ENCODE results near the gene DCAF15. TPM values are rescaled to one million over a fixed set of nuclear protein-coding genes. Genes with fewer than 3 reads are reported as not detected.
"Not testable (repeated sequence)": the region's sequence is repeated elsewhere in the genome, so short reads cannot be mapped to it uniquely, and the experiment has no call there.

Gene DCAF15
- total RNA-seq, 2 experiments from 2014 or later = 55.8 to 61.6 TPM

- peaks cover 6% of the 10 kb centered on the region for H3K9me3 Mint-ChIP-seq (ENCODE audit: low read depth)
- no peak overlapping the region for H3K27ac Mint-ChIP-seq
- H3K36me3 Mint-ChIP-seq (ENCODE audit: low read depth) = peaks cover 42% of the 10 kb centered on the region
- ChIA-PET CTCF (interaction anchor here (0.6 to 1.3 kb wide), 2 partner anchors 113 to 240 kb away, joined by 3 to 6 read pairs; partner anchors contain the start of gene IL27RA), POLR2A (no interaction called here)
- peak; percentile 23 for DNase-seq
- no peak overlapping the region for H3K4me3 Mint-ChIP-seq
- intact Hi-C loops (cut with DNase I, micrococcal nuclease) = no loop called here
- H3K4me1 Mint-ChIP-seq = no peaks in the 10 kb centered on the region
- no peak for ATAC-seq
- H3K27me3 Mint-ChIP-seq = no peaks in the 10 kb centered on the region
Observed at GRCh38 chr19:13918726-13919411, 33.4 kb upstream of the DCAF15 start.

- no peak overlapping the region for H3K4me3 Mint-ChIP-seq
- no peak for DNase-seq
- intact Hi-C loops (cut with DNase I, micrococcal nuclease) = loop anchor here in 1 of 2 experiments (5.0 kb wide), 1 partner anchor 57 kb away; no protein-coding TSS in a partner anchor
- ATAC-seq = no peak
- ChIA-PET CTCF (interaction anchor here (0.7 to 1.1 kb wide), 2 partner anchors 14 to 33 kb away, joined by 3 to 4 read pairs; no protein-coding TSS in a partner anchor), POLR2A (no interaction called here)
- H3K9me3 Mint-ChIP-seq (ENCODE audit: low read depth) = peaks cover 6% of the 10 kb centered on the region
- no peaks in the 10 kb centered on the region for H3K4me1 Mint-ChIP-seq
- no peak overlapping the region for H3K27ac Mint-ChIP-seq
- H3K27me3 Mint-ChIP-seq = no peaks in the 10 kb centered on the region
- H3K36me3 Mint-ChIP-seq (ENCODE audit: low read depth) = peaks cover 42% of the 10 kb centered on the region
Observed at GRCh38 chr19:13920524-13920923, 31.8 kb upstream of the DCAF15 start.

GRCh38 chr19:13920940-13921747 lies 31.2 kb upstream of the DCAF15 start:
- no peaks in the 10 kb centered on the region for H3K4me1 Mint-ChIP-seq
- peaks cover 6% of the 10 kb centered on the region for H3K9me3 Mint-ChIP-seq (ENCODE audit: low read depth)
- peak; percentile 94 for ATAC-seq
- ChIA-PET CTCF (interaction anchor here (0.7 to 1.1 kb wide), 2 partner anchors 14 to 33 kb away, joined by 3 to 4 read pairs; no protein-coding TSS in a partner anchor), POLR2A (no interaction called here)
- DNase-seq = peak; percentile 61
- H3K27ac Mint-ChIP-seq = peak overlapping the region; percentile 19
- intact Hi-C loops (cut with DNase I, micrococcal nuclease) = loop anchor here (1.0 to 5.0 kb wide), 4 partner anchors 15 to 85 kb away; partner anchors contain the start of genes BRME1 (in 1 of the 2), CC2D1A (in 1 of the 2), DCAF15 (in 1 of the 2) and RFX1 (in 1 of the 2)
- H3K36me3 Mint-ChIP-seq (ENCODE audit: low read depth) = peaks cover 39% of the 10 kb centered on the region
- H3K4me3 Mint-ChIP-seq = no peak overlapping the region
- no peaks in the 10 kb centered on the region for H3K27me3 Mint-ChIP-seq

- H3K27me3 Mint-ChIP-seq; H3K4me1 Mint-ChIP-seq; H3K9me3 Mint-ChIP-seq (ENCODE audit: low read depth); H3K27ac Mint-ChIP-seq; ATAC-seq; CTCF ChIA-PET; H3K4me3 Mint-ChIP-seq; DNase-seq; POLR2A ChIA-PET: not testable (repeated sequence)
- H3K36me3 Mint-ChIP-seq (ENCODE audit: low read depth) = peaks cover 39% of the 10 kb centered on the region
- intact Hi-C loops (cut with DNase I, micrococcal nuclease) = loop anchor here in 1 of 2 experiments (5.0 kb wide), 1 partner anchor 55 kb away; no protein-coding TSS in a partner anchor
Observed at GRCh38 chr19:13922118-13922517, 30.2 kb upstream of the DCAF15 start.

- Mint-ChIP-seq H3K4me1 (no peaks in the 10 kb centered on the region), H3K9me3 (ENCODE audit: low read depth) (peaks cover 6% of the 10 kb centered on the region), H3K27me3 (no peaks in the 10 kb centered on the region), H3K27ac (no peak overlapping the region), H3K4me3 (no peak overlapping the region), H3K36me3 (ENCODE audit: low read depth) (peaks cover 44% of the 10 kb centered on the region)
- ATAC-seq (no peak), DNase-seq (no peak)
- ChIA-PET CTCF (no interaction called here), POLR2A (no interaction called here)
- intact Hi-C loops (cut with DNase I, micrococcal nuclease) = loop anchor here in 1 of 2 experiments (5.0 kb wide), 1 partner anchor 54 kb away; no protein-coding TSS in a partner anchor
Observed at GRCh38 chr19:13923194-13923987, 28.9 kb upstream of the DCAF15 start.

GRCh38 chr19:13926010-13926409 lies 26.3 kb upstream of the DCAF15 start:
- POLR2A ChIA-PET = no interaction called here
- no peaks in the 10 kb centered on the region for H3K4me1 Mint-ChIP-seq
- intact Hi-C loops (cut with DNase I, micrococcal nuclease) = no loop called here

GRCh38 chr19:13926715-13927114 lies 25.6 kb upstream of the DCAF15 start:
- no peaks in the 10 kb centered on the region for H3K27me3 Mint-ChIP-seq
- intact Hi-C loops (cut with DNase I, micrococcal nuclease) = no loop called here
- peaks cover 26% of the 10 kb centered on the region for H3K36me3 Mint-ChIP-seq (ENCODE audit: low read depth)
- H3K4me3 Mint-ChIP-seq = no peak overlapping the region
- no peak overlapping the region for H3K27ac Mint-ChIP-seq
- ChIA-PET POLR2A (no interaction called here), CTCF (interaction anchor here (1.2 to 1.8 kb wide), 2 partner anchors 60 to 132 kb away, joined by 3 to 4 read pairs; no protein-coding TSS in a partner anchor)
- no peak for ATAC-seq
- no peak for DNase-seq
- no peaks in the 10 kb centered on the region for H3K9me3 Mint-ChIP-seq (ENCODE audit: low read depth)
- no peaks in the 10 kb centered on the region for H3K4me1 Mint-ChIP-seq

More at GRCh38 chr19:13926010-13926409, 26.3 kb upstream of the DCAF15 start:
- no peak overlapping the region for H3K27ac Mint-ChIP-seq
- H3K36me3 Mint-ChIP-seq (ENCODE audit: low read depth) = peaks cover 33% of the 10 kb centered on the region
- CTCF ChIA-PET = interaction anchor here (1.2 to 1.8 kb wide), 2 partner anchors 60 to 133 kb away, joined by 3 to 4 read pairs; no protein-coding TSS in a partner anchor
- H3K4me3 Mint-ChIP-seq = no peak overlapping the region
- no peak for ATAC-seq
- no peaks in the 10 kb centered on the region for H3K27me3 Mint-ChIP-seq
- no peak for DNase-seq
- peaks cover 3% of the 10 kb centered on the region for H3K9me3 Mint-ChIP-seq (ENCODE audit: low read depth)

- intact Hi-C loops (cut with DNase I, micrococcal nuclease) = no loop called here
- POLR2A ChIA-PET = interaction anchor here (0.6 kb wide), 1 partner anchor 23 kb away, joined by 3 read pairs; the partner anchor contains the start of gene DCAF15
- Mint-ChIP-seq H3K27ac (no peak overlapping the region), H3K4me1 (peaks cover 1% of the 10 kb centered on the region), H3K9me3 (ENCODE audit: low read depth) (no peaks in the 10 kb centered on the region), H3K27me3 (peaks cover under 1% of the 10 kb centered on the region), H3K4me3 (no peak overlapping the region), H3K36me3 (ENCODE audit: low read depth) (peaks cover 9% of the 10 kb centered on the region)
- ATAC-seq (no peak), DNase-seq (no peak)
- CTCF ChIA-PET = no interaction called here
Observed at GRCh38 chr19:13929340-13929739, 23.0 kb upstream of the DCAF15 start.

GRCh38 chr19:13929956-13930355 lies 22.4 kb upstream of the DCAF15 start:
- Mint-ChIP-seq H3K27me3 (peaks cover 3% of the 10 kb centered on the region), H3K4me1 (peaks cover 1% of the 10 kb centered on the region), H3K4me3 (no peak overlapping the region), H3K27ac (no peak overlapping the region), H3K36me3 (ENCODE audit: low read depth) (peaks cover 9% of the 10 kb centered on the region), H3K9me3 (ENCODE audit: low read depth) (no peaks in the 10 kb centered on the region)
- intact Hi-C loops (cut with DNase I, micrococcal nuclease) = no loop called here
- POLR2A ChIA-PET = no interaction called here
- no peak for ATAC-seq
- DNase-seq = no peak
- CTCF ChIA-PET = no interaction called here

- POLR2A ChIA-PET = no interaction called here
- DNase-seq (no peak), ATAC-seq (no peak)
- intact Hi-C loops (cut with DNase I, micrococcal nuclease) = no loop called here
- no peak overlapping the region for H3K4me3 Mint-ChIP-seq
- no peaks in the 10 kb centered on the region for H3K9me3 Mint-ChIP-seq (ENCODE audit: low read depth)
- CTCF ChIA-PET = interaction anchor here (1.5 kb wide), 1 partner anchor 10 kb away, joined by 4 read pairs; no protein-coding TSS in a partner anchor
- H3K36me3 Mint-ChIP-seq (ENCODE audit: low read depth) = peaks cover 8% of the 10 kb centered on the region
- no peak overlapping the region for H3K27ac Mint-ChIP-seq
- H3K4me1 Mint-ChIP-seq = peaks cover 1% of the 10 kb centered on the region
- peaks cover 3% of the 10 kb centered on the region for H3K27me3 Mint-ChIP-seq
Observed at GRCh38 chr19:13930402-13930801, 21.9 kb upstream of the DCAF15 start.
